Limb (tissue), 2 donors: ENCODE measurements around the gene TPX2.
A peak's percentile ranks its signal among the peaks of the same experiment; 100 is the strongest.

Experiments used
- DNase-seq, 2 donors: peaks; one replicate each; pipeline ENCODE4 v3.0.0-alpha.2; 2016; ENCODE audit errors: extremely low spot score in 2 of 2

The TPX2 gene

GRCh38 chr20:31833130-31833930 is 94.2 kb downstream of the TPX2 start:
- peak in 1 of 2 donors; percentile 79 for DNase-seq

DNA sequence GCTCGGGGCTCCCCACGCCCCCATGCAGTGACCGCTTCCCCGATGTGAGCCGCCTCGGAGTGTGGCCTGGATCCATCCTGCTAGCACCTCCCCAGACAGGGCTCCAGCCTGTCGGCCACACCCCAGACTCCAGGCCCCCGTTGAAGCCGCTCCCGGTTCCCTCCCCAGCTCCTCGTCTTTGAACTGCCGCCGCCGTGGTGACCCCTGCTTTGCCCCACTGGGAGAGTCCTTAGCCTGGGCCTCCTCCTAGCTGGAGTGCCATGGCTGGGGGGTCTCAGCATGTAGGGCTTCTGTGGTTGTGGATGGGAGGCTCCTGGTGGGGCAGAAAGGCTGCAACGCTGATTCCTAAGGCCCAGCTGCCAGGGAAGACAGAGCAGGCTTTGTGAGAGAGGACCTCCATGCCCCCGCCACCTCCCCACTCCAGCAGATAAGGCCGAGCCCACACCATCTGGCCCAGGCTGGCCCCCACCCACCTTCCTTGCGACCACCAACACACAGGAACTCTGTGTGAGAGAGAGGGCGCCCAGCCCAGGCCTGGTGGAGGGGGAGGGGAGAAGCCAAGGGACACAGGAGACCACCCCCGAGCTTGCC is 94.9 kb downstream of the TPX2 start:
- no peak for DNase-seq

- DNase-seq: no peak
These were observed 96.5 kb downstream of the TPX2 start for GRCh38 chr20:31835554-31835953.

- peak in 1 of 2 donors; percentile 64 for DNase-seq
These were observed 97.1 kb downstream of the TPX2 start for GRCh38 chr20:31835977-31836852.

DNA sequence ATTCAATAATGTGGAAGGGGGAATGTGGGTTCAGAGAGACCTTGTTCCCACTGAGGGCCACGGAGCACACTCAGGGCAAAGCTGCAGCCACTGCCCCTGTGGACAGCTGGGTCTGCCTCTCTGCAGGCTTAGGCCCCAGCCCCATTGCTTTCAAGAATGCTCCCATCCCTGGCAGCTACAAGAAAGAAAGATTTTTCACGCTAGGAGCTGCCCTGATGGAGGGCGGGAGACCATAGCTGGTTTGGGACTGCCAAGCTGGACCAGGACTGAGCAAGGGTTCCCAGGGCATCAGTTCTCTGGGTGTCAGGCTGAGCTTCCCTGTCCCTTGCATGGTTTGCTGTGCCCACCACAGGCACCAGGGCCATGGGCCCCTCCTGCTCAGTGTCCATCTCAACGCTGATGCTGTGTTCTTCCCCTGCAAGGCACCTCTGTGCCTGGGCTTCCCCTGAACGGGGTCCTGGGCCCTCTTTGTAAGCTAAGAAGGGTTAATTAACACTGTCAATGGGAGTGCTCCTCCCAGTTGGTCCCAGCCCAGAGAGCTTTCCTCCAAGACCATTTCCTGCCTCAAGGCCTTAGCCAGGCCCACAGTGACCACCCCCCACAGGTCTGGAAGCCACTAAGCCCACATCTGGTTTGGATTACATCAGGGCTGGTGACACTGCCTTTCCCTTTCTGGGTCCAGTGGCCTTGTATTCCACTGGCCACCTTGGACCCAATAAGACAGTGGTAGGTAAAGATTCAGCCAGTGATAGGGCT is 97.9 kb downstream of the TPX2 start:
- DNase-seq: no peak

DNA sequence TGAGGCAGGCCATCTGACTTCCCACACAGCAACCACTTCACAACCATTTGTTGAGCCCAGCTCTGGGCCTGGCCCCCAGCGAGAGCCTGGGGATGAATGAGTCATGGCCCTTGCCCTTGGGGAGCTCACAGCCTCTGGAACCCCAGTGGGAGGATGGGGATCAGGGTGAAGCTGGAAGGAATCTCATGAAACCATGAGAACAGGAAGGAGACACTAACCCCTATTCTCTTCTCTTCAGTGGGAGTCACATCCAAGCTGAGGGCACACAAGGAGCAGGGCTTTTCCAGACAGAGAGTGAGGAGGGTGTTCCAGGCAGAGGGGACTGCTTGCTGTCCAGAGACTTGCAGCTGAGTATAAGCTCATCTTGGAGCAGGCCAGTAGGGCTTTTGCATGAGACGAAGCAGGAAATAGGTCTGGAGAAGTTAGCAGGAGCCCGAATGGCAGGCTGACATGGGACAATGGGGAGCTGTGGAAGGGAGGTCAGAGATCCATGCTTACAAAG is 98.9 kb downstream of the TPX2 start:
- DNase-seq: no peak

GRCh38 chr20:31838646-31839292 is 99.7 kb downstream of the TPX2 start:
- no peak for DNase-seq

GRCh38 chr20:31839782-31840487 is 100.8 kb downstream of the TPX2 start:
- DNase-seq: no peak

GRCh38 chr20:31840906-31841816 is 102.1 kb downstream of the TPX2 start:
- no peak for DNase-seq

GRCh38 chr20:31841928-31842327 is 102.8 kb downstream of the TPX2 start:
- DNase-seq: peak in 1 of 2 donors; percentile 54

DNA sequence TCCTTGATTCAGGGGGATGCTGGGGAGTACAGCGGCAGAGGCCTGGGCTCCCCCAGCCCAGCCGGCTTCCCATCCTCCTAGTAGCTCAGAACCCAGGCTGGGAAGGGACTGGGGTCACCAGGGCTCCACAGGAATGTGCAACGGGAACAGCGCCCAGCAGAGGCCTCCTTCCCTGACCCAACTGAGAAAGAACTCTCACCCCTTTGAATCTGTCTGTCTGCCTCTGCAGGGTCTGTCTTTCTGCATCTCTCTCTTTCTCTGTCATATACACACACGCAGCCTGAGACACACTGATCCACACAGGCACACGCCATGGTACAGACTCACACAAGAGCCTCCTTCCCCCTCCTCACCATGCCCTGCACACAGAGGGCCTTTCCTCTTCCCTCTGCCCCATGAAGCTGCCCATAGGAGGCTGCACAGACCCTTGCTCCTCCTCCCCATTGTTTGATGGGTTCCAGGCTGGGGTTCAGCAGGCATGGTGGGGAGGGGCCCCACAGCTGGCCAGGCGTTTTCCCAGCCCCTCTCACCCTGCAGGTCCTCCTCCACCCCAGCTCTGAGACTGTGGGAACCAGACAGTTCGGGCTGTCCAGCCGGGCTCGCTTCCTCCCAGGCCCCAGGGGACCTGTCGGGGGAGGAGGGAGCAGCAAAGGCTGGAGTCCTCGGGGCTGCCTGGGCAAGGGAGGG is 103.5 kb downstream of the TPX2 start:
- DNase-seq: peak in 1 of 2 donors; percentile 54

- no peak for DNase-seq
These were observed 104.2 kb downstream of the TPX2 start for GRCh38 chr20:31843288-31843687.

DNA sequence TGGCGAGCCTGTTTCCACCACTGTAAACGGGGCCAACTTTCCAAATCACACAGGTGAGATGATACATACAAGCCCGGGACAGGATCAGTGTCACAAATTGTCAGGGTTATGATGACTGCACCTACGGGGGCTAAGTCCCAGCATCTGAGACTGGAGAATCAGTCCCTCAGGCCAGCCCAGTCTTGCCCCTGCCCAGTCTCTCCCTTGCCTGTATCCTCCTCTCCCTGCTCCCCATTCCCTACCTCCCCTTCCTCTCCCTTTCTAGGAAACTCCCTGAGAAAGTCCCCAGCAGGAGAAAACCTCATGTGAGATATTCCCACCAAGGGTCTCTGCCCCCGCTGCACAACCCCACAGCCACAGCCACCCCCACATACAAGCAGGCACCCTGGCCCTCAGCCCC is 104.8 kb downstream of the TPX2 start:
- DNase-seq: no peak

DNA sequence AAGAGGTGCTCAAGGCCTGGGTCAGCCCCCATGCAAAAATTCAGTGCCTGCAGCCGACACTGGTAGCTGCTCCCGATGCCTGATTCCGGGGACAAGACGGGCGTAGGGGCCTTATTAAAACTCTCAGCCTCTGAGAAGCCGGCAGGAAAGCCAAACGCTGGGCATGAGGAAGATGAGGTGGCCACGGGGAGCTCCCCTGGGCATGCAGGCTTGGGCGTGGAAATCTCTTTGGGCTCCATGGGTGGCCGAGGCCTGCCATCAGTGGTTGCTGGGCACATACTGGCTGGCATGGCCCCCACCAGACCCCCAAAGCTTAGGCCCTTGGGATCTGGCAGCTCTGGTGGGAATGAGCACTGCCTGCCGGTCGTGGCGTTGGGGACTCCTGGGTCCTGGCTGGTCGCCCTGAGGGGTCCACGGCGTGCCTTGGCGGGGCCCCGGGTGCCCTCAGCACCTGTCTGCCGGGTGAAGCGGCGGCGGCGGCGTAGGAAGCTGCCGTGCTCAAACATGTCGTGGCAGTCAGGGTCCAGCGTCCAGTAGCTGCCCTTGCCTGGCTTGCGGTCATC is 105.7 kb downstream of the TPX2 start:
- DNase-seq: no peak

GRCh38 chr20:31845300-31845863 is 106.3 kb downstream of the TPX2 start, which contains the start of gene FOXS1:
FOXS1 (minus strand) TSS chr20:31845604; CDS start chr20:31845542, 62 bp downstream.
- DNase-seq: peak in 1 of 2 donors; percentile 66

DNA sequence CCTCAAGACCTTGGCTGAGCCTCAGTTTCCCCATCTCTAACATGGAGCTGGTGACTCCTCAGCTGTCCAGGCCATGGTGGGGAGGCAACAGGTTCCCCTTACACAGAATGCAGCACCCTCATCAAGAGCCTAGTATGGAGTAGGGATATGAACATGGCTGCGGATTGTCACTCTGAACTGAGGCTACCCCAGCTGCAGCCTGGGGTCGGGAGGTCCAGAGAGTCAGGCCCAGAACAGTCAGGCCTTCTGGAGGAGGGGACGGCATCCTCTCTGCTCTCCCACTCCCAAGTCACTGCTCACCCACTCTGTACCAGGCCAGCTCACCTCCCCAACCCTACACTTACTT is 107.7 kb downstream of the TPX2 start:
- no peak for DNase-seq

DNA sequence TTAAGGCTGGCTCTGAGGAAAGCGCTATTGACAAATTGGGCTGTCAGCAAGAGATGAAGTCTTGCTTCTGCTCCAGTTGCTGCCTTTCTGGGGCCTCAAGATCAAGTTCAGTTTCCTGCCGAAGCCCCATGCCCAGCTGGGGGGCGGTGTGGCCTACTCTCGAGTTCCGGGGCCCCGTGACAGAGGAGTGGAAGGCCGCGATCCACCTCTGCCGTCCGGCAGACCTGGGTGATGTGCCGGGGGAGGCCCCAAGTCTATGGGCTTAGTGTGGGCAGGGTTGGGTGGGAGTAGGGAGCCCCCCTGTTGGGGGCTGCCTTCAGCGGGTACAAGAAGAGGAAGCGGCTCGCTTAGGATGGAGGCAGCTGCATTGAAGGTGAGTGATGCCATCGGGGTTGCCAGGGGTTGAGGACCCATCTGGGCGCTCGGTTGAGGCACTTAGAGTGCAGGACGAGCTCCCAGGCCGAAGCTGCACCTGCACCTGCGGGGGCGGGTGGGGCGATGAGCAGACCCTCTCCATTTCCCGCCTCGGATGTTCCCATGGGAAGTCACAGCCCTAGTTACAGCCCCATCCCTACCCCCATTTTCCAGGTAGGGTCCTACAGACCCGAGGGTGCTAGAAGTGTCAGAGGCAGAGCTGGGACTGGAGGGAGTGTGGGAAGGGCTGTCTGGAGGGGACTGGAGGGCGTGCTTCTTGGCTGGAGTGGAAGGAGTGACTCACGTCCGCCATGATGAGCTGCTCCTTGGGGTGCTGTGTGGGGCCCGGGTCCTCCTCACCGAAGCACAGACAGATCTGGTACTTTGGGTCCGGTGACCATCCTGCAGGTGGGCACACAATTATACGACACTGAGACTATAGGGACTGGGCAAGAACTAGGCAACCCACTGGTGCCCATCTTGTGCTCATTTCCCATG is 109.3 kb downstream of the TPX2 start:
- DNase-seq: no peak
